GM18868 (cell line): ENCODE measurements around the gene SLC26A11.

ENCODE experiments used
- ATAC-seq: cut with Tn5 transposase; IDR thresholded peaks from one replicate; pipeline ENCODE4 v1.9.1; 2021; ENCODE audit warnings: mild to moderate bottlenecking, moderate library complexity; ENCODE audit not compliant: unreplicated experiment

Gene SLC26A11

DNA sequence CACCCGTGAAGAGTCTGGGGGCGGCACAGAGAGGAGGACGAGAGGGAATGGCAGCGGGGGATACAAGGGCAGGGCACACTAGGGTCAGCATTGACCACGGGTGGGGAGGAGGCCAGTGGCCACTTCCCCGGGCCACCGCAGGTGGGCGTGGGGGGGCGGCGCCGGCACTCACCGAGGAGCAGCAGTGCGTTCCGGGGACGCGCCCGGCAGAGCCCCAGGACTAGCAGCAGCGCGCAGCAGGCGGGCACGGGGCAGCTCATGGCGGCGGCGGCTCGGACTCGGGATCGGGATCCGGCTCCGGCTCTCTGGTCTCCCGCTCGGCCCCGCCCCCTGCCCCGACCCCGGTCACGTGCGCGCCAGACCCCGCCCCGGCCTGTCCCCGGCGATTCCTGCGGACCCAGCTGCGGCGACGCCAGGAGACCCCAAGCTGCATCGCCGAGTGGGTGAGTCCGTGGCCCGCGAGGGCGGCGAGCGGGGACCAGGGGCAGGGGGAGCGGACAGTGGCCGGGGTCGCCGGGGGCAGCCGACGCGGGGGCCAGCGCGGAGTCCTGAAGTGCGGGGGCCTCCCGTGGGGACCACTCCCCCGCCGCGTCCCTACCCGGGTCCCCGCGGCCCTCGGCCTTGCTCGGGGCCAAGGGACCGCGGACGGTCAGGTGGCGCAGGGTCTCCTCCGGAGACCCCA lies at the start of gene SLC26A11, which contains the start of gene SGSH:
Gene SLC26A11, plus strand, starts transcription at position 374 of the 682 bp plus-strand sequence. CDS start 1,134 bp downstream, outside the sequence.
Gene SGSH, minus strand, starts transcription at position 280 of the 682 bp plus-strand sequence. Its CDS starts 20 bp downstream, at position 260.
- peak; percentile 46 for ATAC-seq

DNA sequence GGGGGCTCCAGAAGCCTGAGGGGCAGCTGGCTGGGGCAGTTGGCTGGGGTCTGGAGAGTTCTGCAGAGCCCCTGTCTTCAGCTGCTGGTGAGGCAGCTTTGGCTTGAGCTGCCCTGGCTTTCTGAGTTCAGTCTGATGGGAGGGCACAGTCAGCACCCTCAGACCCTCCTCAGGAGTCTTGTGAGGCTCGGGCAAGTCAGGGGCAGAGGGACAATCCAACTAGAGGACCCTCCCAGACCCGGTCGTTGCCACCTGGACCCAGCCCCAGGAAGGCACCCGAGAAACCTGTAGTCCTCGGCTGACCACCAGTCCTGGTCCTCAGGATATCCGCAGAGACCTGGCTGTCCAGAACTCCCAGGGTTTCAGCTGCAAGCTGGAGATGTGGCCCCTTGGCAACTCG lies 48.5 kb upstream of the SLC26A11 start:
- no peak for ATAC-seq

DNA sequence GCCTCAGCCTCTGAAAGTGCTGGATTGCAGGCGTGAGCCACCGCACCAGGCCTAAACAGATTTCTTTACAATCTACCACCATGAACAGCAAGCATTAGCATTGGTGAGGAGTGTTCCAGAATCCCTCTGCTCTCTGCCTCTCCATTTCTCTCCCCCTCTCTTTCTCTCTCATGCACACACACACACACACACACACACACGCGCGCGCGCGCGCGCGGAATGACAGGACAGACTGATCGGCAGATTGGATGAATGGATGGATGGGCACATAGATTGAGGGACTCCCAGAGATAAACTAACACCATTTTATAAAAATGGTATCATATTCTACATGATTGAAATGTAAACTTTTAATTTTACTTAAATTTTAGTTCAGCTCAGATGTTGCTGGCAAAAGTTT lies 47.1 kb upstream of the SLC26A11 start:
- ATAC-seq = no peak

DNA sequence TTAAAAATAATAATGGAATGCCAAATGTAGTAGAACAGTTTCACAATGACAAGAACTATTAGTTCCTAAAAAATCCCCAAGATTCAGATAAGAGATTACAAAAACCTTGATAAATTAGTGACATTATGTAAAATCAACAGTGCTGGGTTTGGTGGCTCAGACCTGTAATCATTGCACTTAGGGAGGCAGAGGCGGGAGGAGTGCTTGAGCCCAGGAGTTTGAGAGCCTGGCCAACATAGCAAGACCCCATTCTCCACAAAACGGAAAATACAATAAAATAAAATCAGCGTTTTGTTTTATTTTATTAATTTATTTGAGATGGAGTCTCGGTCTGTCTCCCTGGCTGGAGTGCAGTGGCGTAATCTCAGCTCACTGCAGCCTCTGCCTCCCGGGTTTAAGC lies 46.3 kb upstream of the SLC26A11 start:
- ATAC-seq = no peak

DNA sequence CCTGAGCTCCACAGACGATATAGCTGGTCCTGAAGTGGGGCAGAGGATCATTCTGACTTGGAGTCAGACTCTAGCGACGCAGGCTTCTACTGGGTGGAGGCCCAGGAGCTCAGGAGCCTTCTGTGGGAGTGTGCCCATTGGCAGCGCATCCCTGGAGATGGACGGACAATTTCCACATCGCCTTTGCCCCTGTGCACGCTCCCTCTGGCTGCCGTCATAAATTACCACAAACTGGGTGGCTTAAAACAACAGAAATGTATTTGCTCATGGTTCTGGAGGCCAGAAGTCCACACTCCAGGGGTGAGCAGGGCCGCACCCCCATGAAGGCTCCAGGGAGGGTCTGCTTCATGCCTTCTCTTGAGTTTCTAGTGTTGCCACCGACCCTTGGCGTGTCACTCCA lies 43.5 kb upstream of the SLC26A11 start:
- ATAC-seq = no peak

DNA sequence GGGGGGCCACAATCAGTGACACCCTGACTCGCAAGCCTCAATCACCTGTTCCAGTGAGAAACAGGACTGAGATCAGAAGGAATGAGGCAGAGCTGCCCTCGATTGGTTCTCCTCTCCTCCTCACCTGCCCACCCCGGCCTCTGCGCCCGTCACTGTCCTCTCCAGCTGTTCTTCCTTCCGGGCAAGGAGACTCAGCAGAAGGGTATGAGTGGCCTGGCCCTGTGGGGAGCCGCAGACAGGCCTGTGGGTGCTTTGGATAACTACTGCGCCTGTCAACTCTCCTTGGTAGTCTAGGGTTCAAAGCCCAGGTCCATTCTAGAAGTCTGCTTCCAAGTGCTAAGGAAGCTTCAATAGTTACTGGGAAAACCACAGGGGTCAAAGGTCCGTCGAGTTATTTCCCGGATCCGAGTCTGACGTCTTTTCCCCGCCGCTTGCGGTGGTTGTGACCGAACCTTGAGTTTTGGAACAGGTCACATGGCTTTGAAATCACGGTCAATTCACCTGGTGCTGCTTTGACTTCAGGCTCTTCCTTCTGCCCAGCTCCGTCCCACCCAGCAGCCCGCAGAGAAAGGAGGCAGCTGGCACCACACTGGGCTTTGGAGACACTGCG lies 42.1 kb upstream of the SLC26A11 start:
- ATAC-seq = no peak

DNA sequence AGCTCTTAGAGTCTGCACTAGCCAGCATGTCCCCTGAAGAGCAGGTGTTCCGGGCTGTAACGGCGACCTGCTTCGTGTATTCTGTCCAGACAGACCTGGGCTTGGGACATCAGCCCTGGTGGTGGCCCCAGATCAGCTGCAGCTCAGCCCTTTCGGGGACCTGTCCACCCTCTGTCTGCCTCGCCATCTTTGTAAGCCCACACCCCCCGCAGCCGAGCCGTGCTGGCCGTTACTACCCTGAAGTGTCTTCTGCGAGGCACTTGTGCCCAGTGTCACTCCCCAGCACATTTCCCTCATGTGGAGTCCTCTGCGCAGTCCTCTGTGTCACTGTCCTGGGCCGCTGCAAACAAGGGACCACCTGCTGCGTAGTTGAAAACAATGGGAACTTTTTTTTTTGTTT lies 40.0 kb upstream of the SLC26A11 start:
- no peak for ATAC-seq

DNA sequence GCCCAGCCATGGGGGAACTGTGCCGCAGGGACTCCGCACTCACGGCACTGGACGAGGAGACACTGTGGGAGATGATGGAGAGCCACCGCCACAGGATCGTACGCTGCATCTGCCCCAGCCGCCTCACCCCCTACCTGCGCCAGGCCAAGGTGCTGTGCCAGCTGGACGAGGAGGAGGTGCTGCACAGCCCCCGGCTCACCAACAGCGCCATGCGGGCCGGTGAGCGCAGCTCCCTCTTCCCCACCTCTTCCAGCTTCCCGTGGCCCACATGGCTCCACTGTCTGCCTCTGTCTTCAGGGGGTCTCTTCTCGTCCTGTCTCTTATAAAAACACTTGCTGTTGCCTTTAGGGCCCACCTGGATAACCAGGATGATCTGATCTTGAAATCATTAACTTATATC lies 38.8 kb upstream of the SLC26A11 start:
- no peak for ATAC-seq

DNA sequence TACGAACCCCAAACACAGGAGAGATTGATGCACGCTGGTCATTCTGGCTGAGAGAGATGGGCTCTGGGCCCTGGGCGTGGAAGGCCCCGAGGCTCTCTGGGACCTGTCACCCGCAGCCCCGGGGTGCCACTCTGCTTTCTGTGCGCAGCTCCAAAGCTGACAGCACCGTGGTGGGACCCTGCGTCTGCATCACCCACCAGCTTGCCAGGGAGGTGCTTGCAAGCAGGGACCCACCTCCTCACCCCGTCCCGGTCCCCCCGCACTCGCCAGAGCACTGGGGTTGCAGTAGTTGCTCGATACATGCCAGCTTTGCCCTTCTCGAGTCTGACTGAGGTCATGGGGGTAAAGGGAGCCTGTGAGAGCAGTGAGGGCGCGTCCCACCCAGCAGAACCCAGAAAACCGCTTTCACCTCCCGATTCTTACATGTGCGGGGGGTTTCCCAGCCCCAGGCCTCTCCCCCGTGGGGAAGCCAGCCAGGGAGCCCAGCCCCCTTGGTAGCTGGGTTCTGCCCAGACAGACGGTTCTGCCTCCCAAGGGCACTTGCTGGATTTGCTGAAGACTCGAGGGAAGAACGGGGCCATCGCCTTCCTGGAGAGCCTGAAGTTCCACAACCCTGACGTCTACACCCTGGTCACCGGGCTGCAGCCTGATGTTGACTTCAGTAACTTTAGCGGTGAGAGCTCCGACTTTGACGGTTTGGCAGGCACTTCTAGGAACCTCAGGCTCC lies 37.9 kb upstream of the SLC26A11 start:
- ATAC-seq = no peak

DNA sequence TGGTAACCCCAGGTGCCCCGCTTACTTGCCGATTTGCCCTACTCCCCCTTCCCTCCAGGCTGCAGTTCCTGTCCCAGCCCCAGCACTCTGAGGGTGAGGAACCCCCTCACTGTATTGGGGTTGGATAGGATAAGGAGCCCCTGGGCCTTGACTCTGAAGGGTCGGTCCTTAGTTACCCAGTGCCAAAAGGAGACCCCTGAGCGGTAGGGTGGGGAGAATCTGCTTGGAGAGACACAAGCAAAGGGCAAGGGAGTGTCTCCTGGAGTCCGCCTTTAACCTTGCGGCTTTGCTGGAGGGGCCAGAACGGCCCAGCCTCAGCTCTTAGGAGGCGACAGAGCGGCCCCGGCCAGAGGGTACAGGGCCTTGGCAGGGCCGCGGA lies 37.4 kb upstream of the SLC26A11 start:
- no peak for ATAC-seq

DNA sequence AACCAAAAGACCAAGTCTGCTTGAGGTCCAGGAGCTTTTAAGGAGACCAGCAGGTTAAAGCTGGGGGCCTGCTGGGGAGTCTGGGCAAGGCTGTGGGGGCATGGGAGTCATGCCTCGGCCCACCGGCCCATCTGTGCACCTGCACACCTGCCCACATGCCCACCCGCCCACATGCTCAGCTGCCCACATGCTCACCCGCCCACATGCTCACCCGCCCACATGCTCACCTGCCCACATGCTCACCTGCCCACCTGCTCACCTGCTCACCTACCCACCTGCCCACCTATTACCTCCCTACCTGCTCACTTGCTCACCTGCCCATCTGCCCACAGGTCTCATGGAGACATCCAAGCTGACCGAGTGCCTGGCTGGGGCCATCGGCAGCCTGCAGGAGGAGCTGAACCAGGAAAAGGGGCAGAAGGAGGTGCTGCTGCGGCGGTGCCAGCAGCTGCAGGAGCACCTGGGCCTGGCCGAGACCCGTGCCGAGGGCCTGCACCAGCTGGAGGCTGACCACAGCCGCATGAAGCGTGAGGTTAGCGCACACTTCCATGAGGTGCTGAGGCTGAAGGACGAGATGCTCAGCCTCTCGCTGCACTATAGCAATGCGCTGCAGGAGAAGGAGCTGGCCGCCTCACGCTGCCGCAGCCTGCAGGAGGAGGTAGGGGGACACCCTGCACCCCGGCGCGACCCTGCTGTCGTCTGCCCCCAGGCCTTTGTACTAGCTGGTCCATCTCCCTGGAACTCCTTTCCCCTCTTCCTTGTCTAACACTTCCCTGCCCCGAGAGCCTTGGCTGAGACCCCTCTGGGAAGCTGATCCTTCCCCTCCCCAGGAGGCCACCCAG lies 36.4 kb upstream of the SLC26A11 start:
- no peak for ATAC-seq

DNA sequence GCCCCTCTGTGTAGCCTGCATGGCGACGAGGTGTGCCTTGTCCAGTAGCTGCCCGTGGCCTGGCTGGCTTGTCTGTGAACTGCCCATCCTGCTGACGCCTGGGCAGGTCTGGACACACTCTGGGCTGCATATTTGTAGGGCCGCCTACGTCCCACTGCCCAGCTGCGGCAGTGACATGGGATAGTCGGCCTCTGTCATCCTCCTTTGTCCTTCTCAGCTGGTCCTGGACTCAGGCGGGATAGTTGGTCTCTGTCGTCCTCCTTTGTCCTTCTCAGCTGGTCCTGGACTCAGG lies 35.9 kb upstream of the SLC26A11 start:
- no peak for ATAC-seq

DNA sequence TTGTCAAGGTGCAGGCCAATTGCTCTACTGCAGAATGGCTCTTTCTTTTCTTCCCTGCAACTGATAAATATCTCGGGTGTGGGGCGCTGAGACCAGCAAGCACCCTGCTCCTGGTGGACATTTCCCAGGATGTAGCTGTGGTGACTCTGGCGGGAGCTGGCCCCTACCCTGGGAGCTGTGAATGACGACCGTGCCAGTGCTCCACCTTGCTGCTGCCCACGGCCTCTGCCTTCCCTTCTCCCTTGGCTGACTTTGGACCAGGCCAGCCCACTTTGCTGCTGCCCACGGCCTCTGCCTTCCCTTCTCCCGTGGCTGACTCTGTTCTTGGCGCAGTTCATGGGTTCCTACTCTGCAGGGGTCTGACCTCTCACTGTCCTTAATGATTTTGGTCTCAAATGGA lies 34.3 kb upstream of the SLC26A11 start:
- no peak for ATAC-seq

DNA sequence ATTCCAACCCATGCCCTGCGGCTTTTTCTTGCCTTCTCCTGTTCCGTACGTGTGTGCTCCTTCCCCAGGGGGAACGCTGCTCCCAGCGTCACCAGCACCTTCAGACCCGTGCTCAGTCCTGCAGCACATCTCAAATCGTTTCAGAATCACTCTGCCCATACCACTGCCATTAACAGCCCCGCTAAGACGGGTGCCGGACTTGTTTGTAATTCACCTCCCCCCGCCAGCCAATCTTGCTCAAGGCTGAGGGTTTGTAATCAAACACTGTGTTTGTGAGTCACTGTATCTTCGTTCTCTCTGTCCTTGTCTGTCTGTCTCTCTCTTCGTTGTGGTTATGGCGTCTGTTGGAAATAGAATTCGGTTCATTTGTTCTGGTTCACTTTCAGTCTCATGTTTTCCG lies 33.1 kb upstream of the SLC26A11 start:
- no peak for ATAC-seq

DNA sequence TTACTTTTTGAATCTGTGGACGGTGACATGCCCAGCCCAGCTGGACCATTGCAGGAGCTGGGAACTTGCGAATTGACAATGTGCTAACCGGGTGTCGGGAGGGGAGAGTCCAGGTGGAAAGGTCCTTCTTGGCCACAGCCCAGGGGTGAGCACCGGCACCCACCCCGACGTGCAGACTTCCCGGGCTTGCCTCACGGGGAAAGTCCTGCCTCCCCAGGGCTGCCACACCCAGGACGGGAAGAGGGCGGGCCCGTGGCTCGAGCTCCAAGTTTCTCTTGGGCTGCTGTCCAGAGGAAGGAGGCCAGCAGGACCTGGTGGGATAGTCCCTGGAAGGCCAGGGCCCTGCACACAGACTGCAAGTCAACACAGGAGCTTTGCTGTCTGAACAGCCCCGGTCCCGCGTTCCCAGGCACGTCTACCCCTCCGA lies 32.7 kb upstream of the SLC26A11 start:
- no peak for ATAC-seq

DNA sequence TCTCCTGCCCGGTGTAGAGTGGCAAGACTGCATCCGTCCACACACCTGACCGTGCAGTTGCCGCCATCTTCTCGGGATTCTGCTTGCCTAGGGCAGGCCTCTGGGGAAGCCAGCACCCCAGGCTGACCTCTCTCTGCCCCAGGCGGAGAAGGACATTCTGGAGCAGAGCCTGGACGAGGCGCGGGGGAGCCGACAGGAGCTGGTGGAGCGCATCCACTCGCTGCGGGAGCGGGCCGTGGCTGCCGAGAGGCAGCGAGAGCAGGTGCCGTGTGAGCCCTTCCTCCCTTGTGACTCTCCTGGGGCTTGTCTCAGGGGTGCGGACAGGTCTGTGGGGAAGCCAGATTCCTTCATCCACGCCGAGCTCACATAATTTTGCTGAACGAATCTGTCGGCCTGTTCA lies 30.6 kb upstream of the SLC26A11 start:
- no peak for ATAC-seq

DNA sequence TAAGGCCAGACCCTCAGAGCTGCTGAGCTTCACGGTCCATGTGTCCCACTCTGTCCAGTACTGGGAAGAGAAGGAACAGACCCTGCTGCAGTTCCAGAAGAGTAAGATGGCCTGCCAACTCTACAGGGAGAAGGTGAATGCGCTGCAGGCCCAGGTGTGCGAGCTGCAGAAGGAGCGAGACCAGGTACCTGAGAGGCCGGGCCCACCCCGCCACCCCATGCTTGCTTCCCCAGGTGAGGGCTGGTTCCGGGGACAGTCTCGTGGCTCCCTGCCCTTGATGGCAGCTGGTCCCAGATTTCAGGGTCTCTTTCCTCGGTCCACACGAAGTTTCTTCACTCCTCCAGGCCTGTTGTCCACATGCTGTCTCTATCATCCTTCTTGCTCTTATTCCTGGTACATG lies 29.5 kb upstream of the SLC26A11 start:
- ATAC-seq = no peak

DNA sequence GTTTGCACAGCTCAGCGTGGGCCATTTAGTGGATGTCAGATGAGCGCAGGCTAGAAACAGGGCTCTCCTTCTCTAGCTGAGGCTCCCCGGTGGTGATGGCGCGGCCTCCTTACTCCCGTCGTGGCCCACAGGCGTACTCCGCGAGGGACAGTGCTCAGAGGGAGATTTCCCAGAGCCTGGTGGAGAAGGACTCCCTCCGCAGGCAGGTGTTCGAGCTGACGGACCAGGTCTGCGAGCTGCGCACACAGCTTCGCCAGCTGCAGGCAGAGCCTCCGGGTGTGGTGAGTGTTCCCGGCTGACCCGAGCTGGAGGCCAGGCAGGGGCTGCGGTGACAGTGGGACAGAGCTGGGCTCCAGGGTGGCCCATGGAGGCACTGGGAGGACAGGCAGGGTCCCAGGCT lies 29.0 kb upstream of the SLC26A11 start:
- no peak for ATAC-seq

DNA sequence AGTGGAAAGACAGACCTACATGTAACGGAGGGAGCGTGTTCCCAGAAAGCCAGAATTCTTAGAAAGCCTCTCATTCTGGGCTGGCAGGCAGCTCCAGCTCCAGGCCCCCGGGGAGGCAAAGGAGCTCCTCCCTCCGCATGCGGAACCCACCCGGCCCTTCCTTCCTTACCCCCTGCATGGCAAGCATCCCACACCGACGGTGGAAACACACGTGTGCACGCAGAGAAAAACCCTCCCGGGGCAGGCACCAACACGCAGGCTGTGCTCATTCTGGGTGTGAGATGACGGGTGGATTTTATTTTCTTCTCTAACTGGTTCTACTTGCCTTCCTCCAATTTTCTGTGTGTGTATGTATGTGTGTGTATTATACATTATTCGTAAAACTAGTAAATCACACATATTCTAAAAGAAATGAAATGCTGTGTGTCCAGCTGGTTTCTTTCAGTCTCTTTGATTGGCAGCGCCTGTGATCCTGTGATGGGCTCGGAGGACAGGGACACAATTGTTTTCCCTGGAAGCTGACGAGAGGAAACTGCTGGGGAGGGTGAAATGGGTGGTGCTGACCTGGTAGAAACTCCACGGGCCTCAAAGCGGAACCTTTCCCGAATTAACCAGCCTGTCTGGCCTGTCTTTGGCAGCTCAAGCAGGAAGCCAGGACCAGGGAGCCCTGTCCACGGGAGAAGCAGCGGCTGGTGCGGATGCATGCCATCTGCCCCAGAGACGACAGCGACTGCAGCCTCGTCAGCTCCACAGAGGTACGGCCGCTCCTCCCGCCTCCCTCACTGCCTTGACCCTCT lies 28.2 kb upstream of the SLC26A11 start:
- no peak for ATAC-seq

DNA sequence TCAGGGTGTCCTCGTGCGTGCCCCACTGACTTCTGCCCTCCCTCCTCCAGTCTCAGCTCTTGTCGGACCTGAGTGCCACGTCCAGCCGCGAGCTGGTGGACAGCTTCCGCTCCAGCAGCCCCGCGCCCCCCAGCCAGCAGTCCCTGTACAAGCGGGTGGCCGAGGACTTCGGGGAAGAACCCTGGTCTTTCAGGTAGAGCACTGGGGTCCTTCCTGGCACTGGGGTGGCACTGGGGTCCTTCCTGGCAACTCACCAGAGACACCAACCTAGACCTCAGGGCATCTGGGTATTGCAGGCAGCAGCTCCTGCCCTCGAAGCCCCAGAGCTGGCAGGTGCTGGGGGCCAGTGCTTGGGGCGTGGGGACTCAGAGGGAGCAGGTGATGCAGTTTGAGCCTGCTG lies 25.1 kb upstream of the SLC26A11 start:
- ATAC-seq = no peak
